Urinary bladder (tissue), 4 donors: ENCODE results near the gene SH2D3C. TPM values are rescaled to one million over a fixed set of nuclear protein-coding genes. Genes with fewer than 3 reads are reported as not detected.
A peak's percentile ranks its signal among the peaks of the same experiment; 100 is the strongest.
"Not testable (repeated sequence)": the region's sequence is repeated elsewhere in the genome, so short reads cannot be mapped to it uniquely, and the experiment has no call there.

Experiments
- DNase-seq: peaks from one replicate; pipeline ENCODE4 v3.0.0-alpha.2; 2015; ENCODE audit errors: extremely low spot score
- H3K27ac ChIP-seq: one replicate; pipeline ENCODE4 v1.5.1; 2013; ENCODE audit warnings: low read depth, mild to moderate bottlenecking, moderate library complexity
- H3K36me3 ChIP-seq: one replicate; pipeline ENCODE4 v1.6.1; 2013; ENCODE audit warnings: mild to moderate bottlenecking, moderate library complexity; ENCODE audit not compliant: insufficient read depth
- H3K4me1 ChIP-seq: one replicate; pipeline ENCODE4 v1.6.1; 2013; ENCODE audit warnings: mild to moderate bottlenecking, moderate library complexity; ENCODE audit not compliant: insufficient read depth
- H3K4me3 ChIP-seq: one replicate; pipeline ENCODE4 v1.5.1; 2013; ENCODE audit warnings: low read depth, low read length
- WGBS: extraction: QIAGEN DNeasy Blood & Tissue Kit; methylation state at CpG from one replicate; pipeline ENCODE4 v1.1.7; 2013; 5-methylcytosine and 5-hydroxymethylcytosine counted together
- polyA plus RNA-seq: library from polyadenylated mRNA; stranded (reverse); fragments of 200-250 nt; gene quantifications from one replicate; pipeline ENCODE4 v1.2.3, GENCODE V29; 2013
- total RNA-seq: library from RNA; depleted of rRNA; stranded (reverse); fragments of >200 nt; gene quantifications from one replicate; pipeline ENCODE4 v1.2.3, GENCODE V29; 2014
- donor health status: healthy with polysubstance abuse.
- donor health status: healthy.

The SH2D3C gene
- total and polyA plus RNA-seq, 2 donors: 11.6 to 16.6 TPM

DNA sequence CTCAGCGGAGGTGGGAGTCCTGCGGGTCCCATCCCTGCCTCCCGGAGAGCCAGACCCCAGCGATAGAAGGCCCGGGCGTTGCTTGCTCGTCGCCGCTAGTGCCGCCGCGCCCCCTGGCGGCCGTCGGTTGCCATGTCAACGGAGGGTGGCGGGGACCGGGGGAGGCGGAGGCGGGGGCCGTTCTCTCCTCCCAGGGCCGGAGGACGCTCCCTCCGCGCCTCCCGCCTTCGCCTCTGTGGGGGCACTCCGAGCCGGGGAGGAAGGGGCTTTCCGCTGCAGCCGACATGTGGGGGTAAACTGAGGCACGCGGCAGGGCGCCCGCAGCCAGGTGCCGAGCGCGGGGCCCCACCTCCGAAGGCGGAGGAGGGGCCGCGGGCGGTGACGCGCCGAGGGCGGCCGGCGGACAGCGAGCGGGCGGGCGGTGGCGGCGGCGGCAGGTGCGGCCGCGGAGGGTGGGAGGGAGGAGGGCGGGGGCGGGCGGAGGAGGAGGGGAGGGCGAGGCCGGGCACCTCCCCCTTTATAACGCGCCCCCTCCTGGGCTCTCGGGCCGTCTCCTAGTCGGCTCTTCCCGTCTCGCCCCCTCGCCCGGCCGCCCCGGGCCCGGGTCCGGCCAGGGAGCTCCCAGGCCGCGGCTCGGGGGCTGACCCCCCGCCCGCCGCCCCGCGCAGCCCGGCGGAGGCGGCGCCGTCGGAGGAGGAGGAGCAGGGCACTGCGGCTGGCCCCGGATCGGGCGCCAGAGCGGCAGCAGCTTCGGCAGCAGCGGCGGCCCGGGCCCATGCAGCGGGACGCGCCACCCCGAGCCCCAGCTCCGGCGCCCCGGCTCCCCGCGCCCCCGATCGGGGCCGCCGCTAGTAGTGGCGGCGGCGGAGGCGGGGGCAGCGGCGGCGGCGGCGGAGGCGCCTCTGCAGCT, 6.8 kb upstream of the SH2D3C start:
- Histone ChIP-seq H3K36me3 (peaks cover 7% of the 10 kb centered on the region), H3K27ac (peak overlapping the region; percentile 96), H3K4me1 (no peaks in the 10 kb centered on the region), H3K4me3 (peak overlapping the region; percentile 94)
- peak; percentile 53 for DNase-seq
- under 1% methylated on average over 118 of the region's 123 CpGs for WGBS

DNA sequence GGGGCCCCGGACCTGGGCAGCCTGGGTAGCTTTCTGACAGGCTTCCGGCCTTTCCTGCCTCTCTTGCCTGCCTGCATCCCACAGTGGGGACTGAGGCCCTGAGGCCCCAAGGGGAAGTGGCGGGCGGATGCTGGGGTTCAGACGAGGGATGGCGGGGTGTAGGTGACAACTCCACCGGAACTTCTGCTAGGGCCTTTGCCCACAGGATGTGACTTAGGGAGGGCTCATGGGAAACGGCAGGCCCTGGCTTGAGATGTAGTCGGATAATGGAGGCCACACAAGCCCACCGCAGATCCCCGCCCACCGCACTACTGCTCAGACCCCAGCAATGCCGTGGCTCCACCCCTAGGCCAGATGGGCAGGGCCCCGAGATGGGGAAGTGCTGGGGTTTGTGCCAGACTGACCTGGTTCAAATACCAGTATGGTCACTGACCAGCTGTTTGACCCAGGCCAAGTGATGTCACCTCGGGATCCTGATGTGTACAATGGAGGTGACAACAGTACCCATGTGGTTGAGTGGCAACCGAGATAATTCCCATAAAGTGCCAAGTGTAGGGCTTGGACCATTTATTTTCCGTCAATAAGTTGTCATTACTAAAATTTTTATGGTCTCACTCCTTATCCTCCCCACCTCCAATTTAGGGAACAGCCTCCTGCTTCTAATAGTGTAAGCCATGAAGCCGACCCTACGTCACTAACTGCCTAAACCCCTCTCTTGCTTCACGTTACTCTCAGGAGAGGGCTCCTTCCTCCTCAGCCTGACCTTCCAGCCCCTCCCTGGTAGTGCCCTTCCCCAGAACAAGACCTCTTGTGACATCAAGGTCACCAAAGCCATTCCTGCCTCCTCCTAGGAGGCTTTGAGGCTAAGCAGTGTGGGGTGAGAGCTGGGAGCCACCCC, 4.9 kb upstream of the SH2D3C start:
- 64% methylated on average over 20 of the region's 20 CpGs for WGBS
- no peak for DNase-seq
- H3K4me1 ChIP-seq: no peaks in the 10 kb centered on the region

DNA sequence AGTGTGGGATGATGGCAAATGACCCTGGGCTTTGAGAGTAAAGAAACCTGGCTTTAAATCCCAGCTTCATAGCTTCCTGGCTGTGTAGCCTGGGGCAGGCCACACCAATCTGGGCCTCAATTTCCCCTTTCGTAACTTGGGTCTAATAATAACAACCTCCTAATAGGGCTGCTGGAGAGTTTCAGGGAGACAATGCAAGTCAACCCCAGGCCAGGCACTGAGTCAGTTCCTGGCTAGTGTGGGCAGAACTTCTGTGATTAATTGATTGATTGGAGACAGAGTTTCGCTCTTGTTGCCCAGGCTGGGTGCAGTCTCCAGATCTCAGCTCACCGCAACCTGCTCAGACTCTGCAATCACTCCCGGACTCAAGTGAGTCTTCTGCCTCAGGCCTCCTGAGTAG, 3.3 kb upstream of the SH2D3C start:
- DNase-seq: no peak
- H3K4me1 ChIP-seq: no peaks in the 10 kb centered on the region
- no peak overlapping the region for H3K27ac ChIP-seq
- no peak overlapping the region for H3K4me3 ChIP-seq
- WGBS: 88% methylated on average over 4 of the region's 4 CpGs
- no peaks in the 10 kb centered on the region for H3K36me3 ChIP-seq

More for the DNA sequence above, 4.9 kb upstream of the SH2D3C start:
- no peak overlapping the region for H3K27ac ChIP-seq
- H3K36me3 ChIP-seq: no peaks in the 10 kb centered on the region
- H3K4me3 ChIP-seq: no peak overlapping the region

DNA sequence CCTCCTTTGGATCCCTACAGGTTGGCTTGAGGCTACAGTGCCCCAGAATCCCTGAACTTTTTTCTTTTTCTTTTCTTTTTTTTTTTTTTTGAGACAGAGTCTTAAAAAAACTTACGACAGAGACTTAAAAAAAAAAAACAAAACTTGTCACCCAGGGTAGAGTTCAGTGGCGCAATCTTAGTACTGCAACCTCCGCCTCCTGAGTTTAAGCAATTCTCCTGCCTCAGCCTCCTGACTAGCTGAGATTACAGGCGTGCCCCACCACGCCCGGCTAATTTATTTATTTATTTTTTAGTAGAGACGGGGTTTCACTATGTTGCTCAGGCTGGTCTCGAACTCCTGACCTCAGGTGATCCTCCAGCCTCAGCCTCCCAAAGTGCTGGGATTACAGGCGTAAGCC, 2.4 kb upstream of the SH2D3C start:
- 89% methylated on average over 9 of the region's 9 CpGs for WGBS
- not testable (repeated sequence) for H3K4me3 ChIP-seq, H3K36me3 ChIP-seq, H3K4me1 ChIP-seq, DNase-seq, H3K27ac ChIP-seq

DNA sequence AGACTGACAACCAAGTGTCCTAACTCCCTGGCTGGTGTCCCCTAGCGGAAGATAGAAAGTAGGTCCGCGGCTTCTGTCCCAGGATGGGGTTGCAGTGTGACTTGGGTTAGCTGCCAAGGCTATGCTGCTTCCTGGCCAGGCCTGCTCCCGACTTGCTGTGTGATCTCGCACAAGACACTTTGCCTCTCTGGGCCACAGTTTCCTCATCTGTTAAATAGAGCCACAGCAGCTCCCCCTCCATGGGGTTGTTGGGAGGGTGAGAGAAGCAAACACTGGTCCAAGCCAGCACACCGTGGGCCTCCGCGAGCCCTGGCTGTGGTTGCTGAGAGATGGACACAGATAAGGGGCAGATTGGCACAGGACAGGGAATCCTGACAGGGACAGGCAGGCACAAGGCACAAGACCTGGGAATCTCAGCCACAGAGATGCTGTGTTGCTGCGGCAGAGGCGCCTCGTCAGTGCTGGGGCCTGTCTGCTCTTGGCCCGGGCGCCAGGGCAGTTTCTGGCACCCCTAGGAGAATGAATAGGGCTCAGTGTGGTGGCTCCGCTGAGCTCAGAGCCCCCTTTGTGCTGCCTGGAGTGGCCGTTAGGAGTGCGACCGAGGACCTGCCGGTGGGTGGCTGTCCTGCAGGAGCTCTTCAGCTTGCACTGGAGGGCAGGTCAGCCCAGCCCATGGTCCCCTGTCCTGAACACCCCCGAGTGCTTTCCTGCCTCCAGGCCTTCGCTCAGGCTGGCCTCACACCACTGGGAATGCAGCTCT, 1.8 kb upstream of the SH2D3C start:
- H3K4me1 ChIP-seq: no peaks in the 10 kb centered on the region
- no peak overlapping the region for H3K27ac ChIP-seq
- WGBS: 72% methylated on average over 20 of the region's 20 CpGs
- no peaks in the 10 kb centered on the region for H3K36me3 ChIP-seq
- H3K4me3 ChIP-seq: no peak overlapping the region
- DNase-seq: no peak

DNA sequence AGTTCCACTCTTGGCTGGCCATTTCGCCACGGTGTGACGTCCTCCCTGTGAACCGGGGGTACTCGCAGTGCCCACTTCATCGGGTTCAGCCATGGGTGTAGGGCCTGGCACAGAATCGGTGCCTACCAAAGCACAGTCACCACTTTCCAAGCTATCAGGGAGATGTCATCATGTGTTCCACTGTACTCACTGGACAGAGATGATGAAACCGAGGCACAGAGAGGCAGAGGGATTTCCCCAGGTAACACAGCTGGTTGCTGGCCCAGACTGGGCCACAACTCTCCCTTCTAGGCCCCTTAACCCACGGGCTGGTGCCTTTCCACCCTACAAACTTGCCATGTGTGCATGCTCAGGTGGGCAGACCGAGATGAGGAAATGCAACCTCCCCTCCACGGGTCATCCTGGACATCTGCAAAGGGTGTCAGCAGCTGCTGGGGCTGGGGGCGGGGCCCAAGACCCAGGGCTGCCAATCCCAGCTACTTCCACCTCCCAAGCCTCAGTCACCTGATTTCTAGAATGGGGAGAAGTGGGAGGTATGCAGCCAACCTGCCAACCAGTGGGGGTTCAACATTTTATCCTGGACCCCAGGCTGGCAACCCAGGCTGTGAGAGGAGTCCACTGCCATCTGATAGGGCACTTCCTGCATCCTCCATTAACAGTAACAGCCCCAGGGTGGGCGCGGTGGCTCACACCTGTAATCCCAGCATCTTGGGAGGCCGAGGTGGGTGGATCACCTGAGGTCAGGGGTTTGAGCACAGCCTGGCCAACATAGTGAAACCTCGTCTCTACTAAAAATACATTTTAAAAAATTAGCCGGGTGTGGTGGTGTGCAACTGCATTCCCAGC, 893 bp upstream of the SH2D3C start:
- Histone ChIP-seq H3K4me1 (no peaks in the 10 kb centered on the region), H3K4me3 (no peak overlapping the region), H3K27ac (no peak overlapping the region), H3K36me3 (no peaks in the 10 kb centered on the region)
- WGBS: 67% methylated on average over 17 of the region's 17 CpGs
- no peak for DNase-seq

DNA sequence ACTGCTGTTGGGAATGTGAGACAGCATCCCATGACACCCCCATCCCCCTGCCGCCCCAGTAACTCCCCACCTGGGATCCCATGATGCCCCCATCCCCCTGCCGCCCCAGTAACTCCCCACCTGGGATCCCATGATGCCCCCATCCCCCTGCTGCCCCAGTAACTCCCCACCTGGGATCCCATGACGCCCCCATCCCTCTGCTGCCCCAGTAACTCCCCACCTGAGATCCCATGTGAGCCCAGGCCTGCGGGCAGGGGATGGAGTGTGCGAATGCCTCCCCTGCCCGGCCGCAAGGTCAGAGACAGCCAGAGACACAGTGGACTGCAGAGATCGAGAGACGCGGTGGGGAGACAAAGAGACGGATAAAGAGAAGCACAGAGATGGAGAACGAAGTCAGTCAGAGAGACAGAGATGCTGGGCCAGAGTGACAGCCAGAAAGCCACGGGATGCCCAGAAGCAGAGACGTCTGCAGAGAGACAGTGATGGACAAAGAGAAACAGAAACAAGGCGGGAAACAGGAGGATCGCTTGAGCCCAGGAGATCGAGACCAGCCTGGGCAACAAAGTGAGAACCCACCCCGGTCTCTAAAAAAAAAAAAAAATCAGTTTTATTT, 992 bp downstream of the SH2D3C start:
- no peak overlapping the region for H3K27ac ChIP-seq
- DNase-seq: no peak
- H3K36me3 ChIP-seq: no peaks in the 10 kb centered on the region
- H3K4me3 ChIP-seq: peak overlapping the region; percentile 14
- H3K4me1 ChIP-seq: no peaks in the 10 kb centered on the region
- WGBS: 80% methylated on average over 18 of the region's 18 CpGs

DNA sequence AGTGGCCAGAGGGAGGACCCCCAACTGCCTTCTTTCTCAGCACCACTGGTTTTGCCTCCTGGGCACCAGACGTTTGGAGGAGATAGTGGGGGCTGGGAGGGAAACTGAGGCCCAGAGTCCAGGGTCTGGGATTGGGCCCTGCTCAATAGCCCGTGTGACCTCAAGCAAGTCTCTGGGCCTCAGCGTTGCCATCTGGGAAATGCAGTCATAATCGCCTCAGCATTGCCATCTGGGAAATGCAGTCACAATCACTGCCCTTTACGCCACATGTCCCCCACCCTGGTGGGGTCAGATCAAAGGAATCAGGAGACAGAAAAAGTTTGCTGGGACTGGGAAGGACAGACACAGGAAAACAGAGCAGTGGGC, 1.6 kb downstream of the SH2D3C start:
- DNase-seq: no peak
- 71% methylated on average over 5 of the region's 5 CpGs for WGBS
- H3K4me1 ChIP-seq: no peaks in the 10 kb centered on the region
- no peaks in the 10 kb centered on the region for H3K36me3 ChIP-seq
- peak overlapping the region; percentile 13 for H3K4me3 ChIP-seq
- H3K27ac ChIP-seq: no peak overlapping the region

DNA sequence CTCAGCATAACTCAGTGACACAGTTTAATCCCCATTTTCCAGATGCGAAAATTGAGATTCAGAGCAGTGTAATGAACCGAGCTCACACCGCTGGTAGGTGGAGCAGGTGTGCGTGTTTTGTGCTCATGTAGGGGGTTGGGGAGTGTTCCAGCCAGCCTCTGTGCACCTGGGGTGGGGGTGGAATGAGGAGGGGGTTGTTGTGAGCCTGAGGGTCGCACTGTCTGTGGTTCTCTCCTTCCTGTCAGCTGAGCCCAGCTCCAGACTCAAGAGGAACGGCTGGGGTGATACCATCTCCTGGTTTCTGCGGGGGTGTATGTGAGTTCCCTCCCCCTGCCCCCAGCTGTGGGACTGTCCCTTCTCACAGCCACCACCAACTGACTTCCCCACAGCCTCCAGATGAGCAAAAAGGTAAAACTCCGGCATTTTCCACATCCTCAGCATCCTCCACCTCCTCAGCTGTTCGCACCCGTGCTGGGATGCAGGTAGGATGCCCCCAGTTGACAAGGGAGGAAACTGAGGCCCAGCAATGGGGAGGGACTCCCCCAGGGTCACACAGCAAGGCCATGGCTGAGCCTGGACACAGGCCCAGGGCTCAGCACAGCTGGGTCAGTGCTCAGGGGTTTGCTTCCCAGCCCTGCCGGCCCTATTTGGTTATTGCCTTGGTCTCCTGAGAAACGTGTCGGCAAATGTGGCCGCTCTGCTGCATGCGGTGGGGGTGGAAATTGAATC, 2.1 kb downstream of the SH2D3C start:
- Histone ChIP-seq H3K36me3 (no peaks in the 10 kb centered on the region), H3K27ac (no peak overlapping the region), H3K4me1 (no peaks in the 10 kb centered on the region), H3K4me3 (peak overlapping the region; percentile 13)
- DNase-seq: no peak
- 63% methylated on average over 15 of the region's 15 CpGs for WGBS

DNA sequence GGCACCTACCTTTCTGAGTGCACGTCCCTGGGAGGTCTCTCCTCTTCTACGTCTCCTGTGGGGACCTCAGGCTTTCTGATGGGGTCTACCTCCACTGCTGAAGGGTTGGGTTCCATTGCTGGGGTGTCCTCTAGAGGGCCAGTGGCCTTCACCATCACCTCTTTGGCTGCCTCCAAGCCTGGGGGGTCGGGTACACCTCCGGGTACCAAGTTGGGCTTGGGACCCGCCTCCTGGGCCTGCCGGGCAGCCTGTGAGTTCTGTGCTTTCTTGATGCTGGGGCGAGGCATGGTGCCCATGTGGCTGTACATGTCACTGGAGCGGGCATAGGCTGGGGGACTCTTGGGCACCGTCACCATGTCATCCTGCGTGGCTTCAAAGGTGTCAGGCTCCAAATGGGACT, 4.5 kb downstream of the SH2D3C start:
- no peak overlapping the region for H3K4me3 ChIP-seq
- no peak for DNase-seq
- no peaks in the 10 kb centered on the region for H3K36me3 ChIP-seq
- no peak overlapping the region for H3K27ac ChIP-seq
- H3K4me1 ChIP-seq: no peaks in the 10 kb centered on the region
- WGBS: 87% methylated on average over 10 of the region's 10 CpGs

DNA sequence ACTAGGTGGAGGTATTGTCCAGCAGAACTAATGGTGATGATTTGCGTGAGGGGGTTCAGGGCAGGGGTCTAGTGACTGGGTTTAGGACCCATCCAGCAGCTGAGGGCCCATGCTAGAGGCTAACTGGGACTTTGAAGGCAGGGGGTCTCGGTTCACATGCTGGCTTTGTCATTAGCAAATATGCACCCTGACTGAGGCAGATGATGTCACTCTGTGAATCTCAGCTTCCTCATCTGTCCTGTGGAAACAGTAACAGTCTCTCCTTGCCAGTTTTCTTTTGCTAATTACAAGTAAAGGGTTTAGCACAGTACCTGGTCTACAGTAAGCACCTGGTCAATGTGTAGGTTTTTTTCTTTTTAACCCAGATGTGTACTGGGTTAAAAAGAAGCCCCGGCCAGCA, 5.2 kb downstream of the SH2D3C start:
- WGBS: 87% methylated on average over 3 of the region's 3 CpGs
- Histone ChIP-seq H3K36me3 (no peaks in the 10 kb centered on the region), H3K27ac (no peak overlapping the region), H3K4me1 (no peaks in the 10 kb centered on the region), H3K4me3 (no peak overlapping the region)
- no peak for DNase-seq

DNA sequence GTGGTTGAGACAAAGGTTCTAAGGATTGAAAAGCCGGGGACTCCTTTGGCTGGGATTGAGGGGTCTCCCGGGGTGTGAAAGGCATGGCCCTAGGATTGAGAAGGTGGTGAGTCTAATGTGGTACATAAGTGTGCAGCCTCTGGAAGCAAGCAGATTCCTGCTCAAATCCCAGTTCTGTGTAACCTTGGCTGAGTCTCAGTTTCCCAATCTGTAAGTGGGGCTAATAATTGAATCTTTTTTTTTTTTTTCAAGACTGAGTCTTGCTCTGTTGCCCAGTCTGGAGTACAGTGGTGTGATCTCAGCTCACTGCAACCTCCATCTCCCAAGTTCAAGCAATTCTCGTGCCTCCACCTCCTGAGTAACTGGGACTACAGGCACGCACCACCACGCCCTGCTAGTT, 5.9 kb downstream of the SH2D3C start:
- DNase-seq: no peak
- H3K4me1 ChIP-seq: no peaks in the 10 kb centered on the region
- WGBS: 93% methylated on average over 5 of the region's 5 CpGs
- H3K4me3 ChIP-seq: no peak overlapping the region
- H3K27ac ChIP-seq: no peak overlapping the region
- H3K36me3 ChIP-seq: no peaks in the 10 kb centered on the region
